ENCODE data around the gene CAMTA2. TPM values are rescaled to one million over a fixed set of nuclear protein-coding genes. Genes with fewer than 3 reads are reported as not detected.
A peak's percentile ranks its signal among the peaks of the same experiment; 100 is the strongest.

The CAMTA2 gene
- 100 to 1,000 TPM in 1 of 4 donors, 10 to 100 TPM in 3; 42.4 to 124 (median 88.7) TPM for total RNA-seq

GRCh38 chr17:4986951-4987766 lies at the start of gene CAMTA2:
Gene CAMTA2 (minus strand): TSS chr17:4987675. CDS start chr17:4986222, 1,453 bp downstream.
- no peaks in the 10 kb centered on the region for H3K27me3 ChIP-seq
- TF ChIP-seq POLR2A (IDR thresholded peaks at IDR 0.05) (peak; percentile 68 to 73), CTCF (IDR thresholded peaks at IDR 0.05) (peak; percentile 65 to 86 (median 76))
- peak; percentile 92 to 96 (median 94) for DNase-seq

GRCh38 chr17:5035315-5035714 lies 47.8 kb upstream of the CAMTA2 start, which contains the start of gene SLC52A1:
Gene SLC52A1 (minus strand): TSS chr17:5035426. CDS start chr17:5034606, 820 bp downstream.
- H3K4me3 ChIP-seq: peak within 1 kb of the TSS in 3 of 4 donors; percentile 30 to 63 (median 58)

More at GRCh38 chr17:4986951-4987766, at the start of gene CAMTA2:
- Histone ChIP-seq H3K4me3 (peak within 1 kb of the TSS; percentile 76 to 97 (median 89)), H3K27ac (peak within 1 kb of the TSS; percentile 90 to 98 (median 93)), H3K4me1 (peaks cover 0 to 25% (median 14%) of the 10 kb centered on the region in 4 donors), H3K9me3 (no peaks in the 10 kb centered on the region), H3K36me3 (peaks cover 0 to 20% (median 0%) of the 10 kb centered on the region in 3 donors)

GRCh38 chr17:5034651-5035050 lies 47.2 kb upstream of the CAMTA2 start:
- no peak for DNase-seq
- Histone ChIP-seq H3K9me3 (no peaks in the 10 kb centered on the region), H3K4me3 (peak overlapping the region in 2 of 4 donors; percentile 58 to 63), H3K36me3 (no peaks in the 10 kb centered on the region), H3K27ac (peak overlapping the region in 2 of 4 donors; percentile 30 to 46), H3K27me3 (no peaks in the 10 kb centered on the region), H3K4me1 (peaks cover 0 to 9% (median 3%) of the 10 kb centered on the region in 4 donors)
- no peak for TF ChIP-seq POLR2A (IDR thresholded peaks at IDR 0.05)
- no peak for TF ChIP-seq CTCF (IDR thresholded peaks at IDR 0.05)

More at GRCh38 chr17:5035315-5035714, 47.8 kb upstream of the CAMTA2 start, which contains the start of gene SLC52A1:
- TF ChIP-seq CTCF (IDR thresholded peaks at IDR 0.05) (no peak), POLR2A (IDR thresholded peaks at IDR 0.05) (no peak)
- Histone ChIP-seq H3K4me1 (peaks cover 0 to 9% (median 3%) of the 10 kb centered on the region in 4 donors), H3K27me3 (no peaks in the 10 kb centered on the region), H3K9me3 (no peaks in the 10 kb centered on the region), H3K27ac (peak within 1 kb of the TSS in 2 of 4 donors; percentile 30 to 46), H3K36me3 (no peaks in the 10 kb centered on the region)
- peak in 2 of 3 donors; percentile 60 to 75 for DNase-seq

- DNase-seq: no peak
- H3K36me3 ChIP-seq: no peaks in the 10 kb centered on the region
- H3K27me3 ChIP-seq: no peaks in the 10 kb centered on the region
- no peaks in the 10 kb centered on the region for H3K9me3 ChIP-seq
- TF ChIP-seq POLR2A (IDR thresholded peaks at IDR 0.05) (no peak), CTCF (IDR thresholded peaks at IDR 0.05) (no peak)
- peaks cover 0 to 9% (median 3%) of the 10 kb centered on the region in 4 donors for H3K4me1 ChIP-seq
- no peak overlapping the region for H3K27ac ChIP-seq
- peak overlapping the region in 1 of 4 donors; percentile 63 for H3K4me3 ChIP-seq
Observed at GRCh38 chr17:5034063-5034462, 46.6 kb upstream of the CAMTA2 start.

- H3K9me3 ChIP-seq: no peaks in the 10 kb centered on the region
- no peaks in the 10 kb centered on the region for H3K27me3 ChIP-seq
- H3K36me3 ChIP-seq: no peaks in the 10 kb centered on the region
- H3K4me1 ChIP-seq: peaks cover 0 to 9% (median 3%) of the 10 kb centered on the region in 4 donors
- no peak overlapping the region for H3K27ac ChIP-seq
- H3K4me3 ChIP-seq: peak overlapping the region in 1 of 4 donors; percentile 63
- TF ChIP-seq POLR2A (IDR thresholded peaks at IDR 0.05) (no peak), CTCF (IDR thresholded peaks at IDR 0.05) (no peak)
- no peak for DNase-seq
Observed at GRCh38 chr17:5033352-5034015, 46.0 kb upstream of the CAMTA2 start.

Measured in Peyer's patch (tissue), 4 donors.